HG02623 (cell line): ENCODE results near the gene OAS3.
"Not testable (repeated sequence)": the region's sequence is repeated elsewhere in the genome, so short reads cannot be mapped to it uniquely, and the experiment has no call there.

Source experiments
- ATAC-seq: cut with Tn5 transposase; IDR thresholded peaks from one replicate; pipeline ENCODE4 v1.9.1; 2021; ENCODE audit warnings: moderate library complexity; ENCODE audit not compliant: unreplicated experiment

Gene OAS3

GRCh38 chr12:112937741-112938719, at the start of gene OAS3:
Gene OAS3 (plus strand): TSS chr12:112938474. CDS start chr12:112938531, 57 bp downstream.
- no peak for ATAC-seq

GRCh38 chr12:112891093-112892024, 46.9 kb upstream of the OAS3 start:
- no peak for ATAC-seq

- ATAC-seq = no peak
These were observed 45.4 kb upstream of the OAS3 start for GRCh38 chr12:112892856-112893255.

- no peak for ATAC-seq
These were observed 44.1 kb upstream of the OAS3 start for GRCh38 chr12:112894128-112894527.

GRCh38 chr12:112898380-112898779, 39.9 kb upstream of the OAS3 start:
- no peak for ATAC-seq

- ATAC-seq = no peak
These were observed 37.8 kb upstream of the OAS3 start for GRCh38 chr12:112900298-112901145.

GRCh38 chr12:112901271-112901670, 37.0 kb upstream of the OAS3 start:
- ATAC-seq = no peak

- ATAC-seq = no peak
These were observed 33.7 kb upstream of the OAS3 start for GRCh38 chr12:112904571-112904970.

GRCh38 chr12:112905451-112906089, 32.7 kb upstream of the OAS3 start:
- ATAC-seq = no peak

- peak; percentile 72 for ATAC-seq
These were observed 31.4 kb upstream of the OAS3 start, which contains the start of gene OAS1 for GRCh38 chr12:112906712-112907414. Gene OAS1 (plus strand): TSS chr12:112906962. CDS start chr12:112907040, 78 bp downstream.

- peak; percentile 52 for ATAC-seq
These were observed 30.7 kb upstream of the OAS3 start for GRCh38 chr12:112907415-112908157.

GRCh38 chr12:112908548-112908947, 29.7 kb upstream of the OAS3 start:
- no peak for ATAC-seq

- ATAC-seq = no peak
These were observed 28.6 kb upstream of the OAS3 start for GRCh38 chr12:112909693-112910092.

- ATAC-seq = no peak
These were observed 25.1 kb upstream of the OAS3 start for GRCh38 chr12:112913038-112913688.

GRCh38 chr12:112913888-112914287, 24.4 kb upstream of the OAS3 start:
- not testable (repeated sequence) for ATAC-seq

GRCh38 chr12:112916270-112916669, 22.0 kb upstream of the OAS3 start:
- no peak for ATAC-seq

- ATAC-seq = no peak
These were observed 19.2 kb upstream of the OAS3 start for GRCh38 chr12:112919121-112919520.

GRCh38 chr12:112924986-112925385, 13.3 kb upstream of the OAS3 start:
- ATAC-seq = peak; percentile 52
